Gastroesophageal sphincter (tissue), 3 donors: ENCODE measurements around the gene CACNA1A.

ENCODE experiments used
- EP300 ChIP-seq: sonication (generic); formaldehyde crosslinking; IDR thresholded peaks from one replicate; pipeline ENCODE4 v1.6.1; 2017; ENCODE audit warnings: antibody characterized with exemption, mild to moderate bottlenecking
- POLR2A ChIP-seq, 2 donors: fragments of 450-650 bp; IDR thresholded peaks; one replicate each; pipeline ENCODE4 v1.6.1; 2017; ENCODE audit warnings: antibody characterized with exemption in 2 of 2, mild to moderate bottlenecking in 2 of 2, moderate library complexity in 1 of 2
- POLR2AphosphoS5 ChIP-seq: sonication (generic); formaldehyde crosslinking; IDR thresholded peaks from one replicate; pipeline ENCODE4 v1.6.1; 2017; ENCODE audit warnings: antibody characterized with exemption
- TF ChIP-seq, protein P1 (sequence below), 4 experiments: fragments of 200-600 bp in 2 of 4; fragments of 450-650 bp in 2 of 4; sonication (generic) in 1 of 4; IDR thresholded peaks; one replicate each; pipeline ENCODE4 v1.5.1; 2017 to 2019; ENCODE audit warnings: antibody characterized with exemption in 4 of 4, mild to moderate bottlenecking in 2 of 4, moderate library complexity in 2 of 4

DNA sequence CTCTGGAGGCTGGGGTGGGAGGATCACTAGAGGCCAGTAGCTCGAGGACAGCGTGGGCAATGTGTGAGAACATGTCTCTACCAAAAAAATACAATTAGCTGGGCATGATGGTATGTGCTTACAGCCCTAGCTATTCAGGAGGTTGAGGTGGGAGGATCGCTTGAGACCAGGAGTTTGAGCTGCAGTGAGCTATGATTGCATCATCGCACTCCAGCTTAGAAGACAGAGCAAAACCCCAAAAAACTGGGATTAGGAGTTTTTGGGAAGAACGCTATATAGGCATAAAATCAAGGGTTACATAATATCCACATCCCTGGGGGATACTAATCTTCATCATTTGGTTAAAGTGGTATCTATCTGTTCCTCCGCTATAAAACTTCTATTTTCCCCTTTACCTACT is 155.5 kb downstream of the CACNA1A start:
- TF ChIP-seq, protein P1, sequence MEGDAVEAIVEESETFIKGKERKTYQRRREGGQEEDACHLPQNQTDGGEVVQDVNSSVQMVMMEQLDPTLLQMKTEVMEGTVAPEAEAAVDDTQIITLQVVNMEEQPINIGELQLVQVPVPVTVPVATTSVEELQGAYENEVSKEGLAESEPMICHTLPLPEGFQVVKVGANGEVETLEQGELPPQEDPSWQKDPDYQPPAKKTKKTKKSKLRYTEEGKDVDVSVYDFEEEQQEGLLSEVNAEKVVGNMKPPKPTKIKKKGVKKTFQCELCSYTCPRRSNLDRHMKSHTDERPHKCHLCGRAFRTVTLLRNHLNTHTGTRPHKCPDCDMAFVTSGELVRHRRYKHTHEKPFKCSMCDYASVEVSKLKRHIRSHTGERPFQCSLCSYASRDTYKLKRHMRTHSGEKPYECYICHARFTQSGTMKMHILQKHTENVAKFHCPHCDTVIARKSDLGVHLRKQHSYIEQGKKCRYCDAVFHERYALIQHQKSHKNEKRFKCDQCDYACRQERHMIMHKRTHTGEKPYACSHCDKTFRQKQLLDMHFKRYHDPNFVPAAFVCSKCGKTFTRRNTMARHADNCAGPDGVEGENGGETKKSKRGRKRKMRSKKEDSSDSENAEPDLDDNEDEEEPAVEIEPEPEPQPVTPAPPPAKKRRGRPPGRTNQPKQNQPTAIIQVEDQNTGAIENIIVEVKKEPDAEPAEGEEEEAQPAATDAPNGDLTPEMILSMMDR (IDR thresholded peaks at IDR 0.05), result no peak
- TF ChIP-seq POLR2AphosphoS5, result no peak
- no peak for TF ChIP-seq POLR2A (IDR thresholded peaks at IDR 0.05)
- TF ChIP-seq EP300, result no peak
